Lower lobe of right lung (tissue), 2 donors: ENCODE measurements around the gene MED8. TPM values are rescaled to one million over a fixed set of nuclear protein-coding genes. Genes with fewer than 3 reads are reported as not detected.

Experiments used
- ATAC-seq, 2 donors: fragments of 200-7000 bp; cut with Tn5 transposase; one replicate each; pipeline ENCODE4 v1.9.1; 2020 to 2022; ENCODE audit warnings: mild to moderate bottlenecking in 2 of 2, moderate library complexity in 2 of 2
- DNase-seq: peaks from one replicate; pipeline ENCODE4 v3.0.0-alpha.2; 2020
- H3K27ac ChIP-seq: fragments of 200-600 bp; one replicate; pipeline ENCODE4 v1.8.0; 2022
- H3K27me3 ChIP-seq: fragments of 200-600 bp; one replicate; pipeline ENCODE4 v1.8.0; 2022; ENCODE audit warnings: low read depth
- H3K36me3 ChIP-seq: fragments of 200-600 bp; one replicate; pipeline ENCODE4 v1.8.0; 2022; ENCODE audit warnings: mild to moderate bottlenecking
- H3K4me1 ChIP-seq: fragments of 200-600 bp; one replicate; pipeline ENCODE4 v1.8.0; 2022
- H3K4me3 ChIP-seq: fragments of 200-600 bp; one replicate; pipeline ENCODE4 v1.8.0; 2022; ENCODE audit warnings: mild to moderate bottlenecking
- H3K9me3 ChIP-seq: fragments of 200-600 bp; one replicate; pipeline ENCODE4 v1.8.0; 2022
- CTCF ChIP-seq: fragments of 200-600 bp; IDR thresholded peaks from one replicate; pipeline ENCODE4 v1.8.0; 2022; ENCODE audit warnings: antibody characterized with exemption, mild to moderate bottlenecking
- intact Hi-C: fragments of 100-400 bp; cut with DNase I; formaldehyde crosslinking; loops from one replicate; pipeline ENCODE4 v1.11.0; 2022
- total RNA-seq: library from RNA; stranded (reverse); fragmentation: NEBNext Ultra II Directional; extraction: Animal tissue kit (Norgen Biotek cat#: 25700); gene quantifications from one replicate; pipeline ENCODE4 v1.2.1, GENCODE V29; 2021
- donor health status: DM: no; HTN: yes; CAD: no; lungs with severe emphysema.

MED8 gene
- total RNA-seq, 1 donor from 2014 or later, result 35.4 TPM

DNA sequence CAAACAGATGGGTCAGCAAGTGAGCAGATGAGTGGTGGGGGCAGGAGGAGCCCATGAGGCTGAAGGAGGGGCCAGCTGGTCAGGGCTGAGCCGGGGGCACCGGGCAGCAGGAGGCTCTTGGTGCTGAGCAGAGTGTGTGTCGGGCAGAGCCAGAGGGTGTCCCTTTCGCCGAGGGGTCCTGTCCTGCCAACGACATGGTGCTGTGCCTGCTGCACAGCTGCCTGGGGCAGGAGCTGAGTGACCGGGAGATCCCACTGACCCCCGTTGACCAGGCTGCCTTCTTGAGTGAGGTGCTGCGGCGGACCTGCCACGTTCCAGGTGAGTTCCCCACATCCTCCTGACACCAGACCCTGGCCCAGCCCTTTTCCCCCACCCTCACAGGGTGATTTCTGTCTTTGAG lies 36.6 kb upstream of the MED8 start:
- Histone ChIP-seq H3K27ac (no peak overlapping the region), H3K4me1 (no peaks in the 10 kb centered on the region), H3K4me3 (no peak overlapping the region), H3K36me3 (peaks cover 93% of the 10 kb centered on the region), H3K9me3 (no peaks in the 10 kb centered on the region), H3K27me3 (no peaks in the 10 kb centered on the region)
- TF ChIP-seq CTCF, result no peak
- intact Hi-C loops, result no loop called here
- no peak for DNase-seq
- ATAC-seq, result no peak

GRCh38 chr1:43425045-43425444 lies 35.4 kb upstream of the MED8 start:
- no peak for DNase-seq
- no peak for ATAC-seq

DNA sequence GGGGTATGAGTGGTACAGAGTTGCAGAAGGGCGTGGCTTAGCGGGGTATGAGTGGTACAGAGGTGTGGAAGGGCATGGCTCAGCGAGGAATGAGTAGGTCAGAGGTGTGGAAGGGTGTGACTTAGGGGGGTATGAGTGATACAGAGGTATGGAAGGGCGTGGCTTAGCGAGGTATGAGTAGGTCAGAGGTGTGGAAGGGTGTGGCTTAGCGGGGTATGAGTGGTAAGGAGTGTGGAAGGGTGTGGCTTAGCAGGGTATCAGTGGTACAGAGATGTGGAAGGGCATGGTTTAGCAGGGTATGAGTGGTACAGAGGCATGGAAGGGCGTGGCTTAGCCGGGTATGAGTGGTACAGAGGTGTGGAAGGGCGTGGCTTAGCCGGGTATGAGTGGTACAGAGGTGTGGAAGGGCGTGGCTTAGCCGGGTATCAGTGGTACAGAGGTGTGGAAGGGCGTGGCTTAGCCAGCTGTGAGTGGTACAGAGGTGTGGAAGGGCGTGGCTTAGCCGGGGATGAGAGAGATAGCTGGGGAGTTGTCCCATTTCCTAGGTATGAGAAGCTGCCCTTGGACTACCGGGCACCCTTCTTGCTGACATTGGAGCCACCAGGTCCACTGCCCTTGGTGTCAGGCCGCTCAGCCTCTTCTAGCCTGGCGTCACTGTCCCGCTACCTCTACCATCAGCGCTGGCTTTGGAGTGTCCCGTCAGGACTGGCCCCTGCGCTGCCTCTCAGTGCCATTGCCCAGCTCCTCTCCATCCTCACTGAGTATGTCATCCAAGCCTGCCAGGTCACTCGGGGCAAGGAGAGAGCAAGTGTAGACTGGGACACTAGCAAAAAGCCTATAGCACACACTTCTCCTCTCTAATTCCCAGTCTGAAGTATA lies 34.3 kb upstream of the MED8 start:
- no peak overlapping the region for H3K4me3 ChIP-seq
- intact Hi-C loops, result no loop called here
- DNase-seq, result no peak
- peak; percentile 14 to 46 for ATAC-seq
- no peaks in the 10 kb centered on the region for H3K4me1 ChIP-seq
- H3K9me3 ChIP-seq, result no peaks in the 10 kb centered on the region
- peaks cover 93% of the 10 kb centered on the region for H3K36me3 ChIP-seq
- H3K27ac ChIP-seq, result no peak overlapping the region
- TF ChIP-seq CTCF, result no peak
- no peaks in the 10 kb centered on the region for H3K27me3 ChIP-seq

More at GRCh38 chr1:43425045-43425444, 35.4 kb upstream of the MED8 start:
- H3K4me3 ChIP-seq, result no peak overlapping the region
- TF ChIP-seq CTCF, result no peak
- no peaks in the 10 kb centered on the region for H3K9me3 ChIP-seq
- no peak overlapping the region for H3K27ac ChIP-seq
- intact Hi-C loops, result no loop called here
- no peaks in the 10 kb centered on the region for H3K27me3 ChIP-seq
- peaks cover 93% of the 10 kb centered on the region for H3K36me3 ChIP-seq
- no peaks in the 10 kb centered on the region for H3K4me1 ChIP-seq

DNA sequence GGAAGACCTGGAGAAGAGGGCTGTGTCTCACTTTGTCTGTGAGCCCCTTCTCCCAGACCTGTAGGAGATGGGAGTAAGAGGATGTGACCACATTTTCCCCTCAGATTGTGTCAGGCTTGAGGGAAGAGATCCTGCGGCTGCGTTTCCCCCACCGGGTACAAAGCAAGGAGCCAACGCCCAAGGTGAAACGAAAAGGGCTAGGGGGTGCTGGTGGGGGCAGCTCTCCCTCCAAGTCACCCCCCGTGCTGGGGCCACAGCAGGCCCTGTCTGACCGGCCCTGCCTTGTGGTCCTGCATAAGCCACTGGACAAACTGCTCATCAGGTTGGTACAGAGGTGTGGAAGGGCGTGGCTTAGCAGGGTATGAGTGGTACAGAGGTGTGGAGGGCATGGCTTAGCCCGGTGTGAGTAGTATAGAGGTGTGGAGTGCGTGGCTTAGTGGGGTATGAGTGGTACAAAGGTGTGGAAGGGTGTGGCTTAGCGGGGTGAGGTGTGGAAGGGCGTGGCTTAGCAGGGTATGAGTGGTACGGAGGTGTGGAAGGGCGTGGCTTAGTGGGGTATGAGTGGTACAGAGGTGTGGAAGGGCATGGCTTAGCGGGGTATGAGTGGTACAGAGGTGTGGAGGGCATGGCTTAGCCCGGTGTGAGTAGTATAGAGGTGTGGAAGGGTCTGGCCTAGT lies 33.5 kb upstream of the MED8 start:
- intact Hi-C loops, result no loop called here
- no peaks in the 10 kb centered on the region for H3K27me3 ChIP-seq

More for the DNA sequence above, 33.5 kb upstream of the MED8 start:
- Histone ChIP-seq H3K4me1 (no peaks in the 10 kb centered on the region), H3K27ac (no peak overlapping the region), H3K9me3 (no peaks in the 10 kb centered on the region), H3K36me3 (peaks cover 93% of the 10 kb centered on the region), H3K4me3 (no peak overlapping the region)
- DNase-seq, result no peak
- ATAC-seq, result no peak
- no peak for TF ChIP-seq CTCF
